Measurements from ENCODE around the gene UAP1L1.
A peak's percentile ranks its signal among the peaks of the same experiment; 100 is the strongest.

The UAP1L1 gene

GRCh38 chr9:137042751-137043727 lies 34.3 kb upstream of the UAP1L1 start:
- DNase-seq (ENCODE audit: low spot score), result no peak

GRCh38 chr9:137044037-137044436 lies 33.3 kb upstream of the UAP1L1 start:
- DNase-seq (ENCODE audit: low spot score), result no peak

DNA sequence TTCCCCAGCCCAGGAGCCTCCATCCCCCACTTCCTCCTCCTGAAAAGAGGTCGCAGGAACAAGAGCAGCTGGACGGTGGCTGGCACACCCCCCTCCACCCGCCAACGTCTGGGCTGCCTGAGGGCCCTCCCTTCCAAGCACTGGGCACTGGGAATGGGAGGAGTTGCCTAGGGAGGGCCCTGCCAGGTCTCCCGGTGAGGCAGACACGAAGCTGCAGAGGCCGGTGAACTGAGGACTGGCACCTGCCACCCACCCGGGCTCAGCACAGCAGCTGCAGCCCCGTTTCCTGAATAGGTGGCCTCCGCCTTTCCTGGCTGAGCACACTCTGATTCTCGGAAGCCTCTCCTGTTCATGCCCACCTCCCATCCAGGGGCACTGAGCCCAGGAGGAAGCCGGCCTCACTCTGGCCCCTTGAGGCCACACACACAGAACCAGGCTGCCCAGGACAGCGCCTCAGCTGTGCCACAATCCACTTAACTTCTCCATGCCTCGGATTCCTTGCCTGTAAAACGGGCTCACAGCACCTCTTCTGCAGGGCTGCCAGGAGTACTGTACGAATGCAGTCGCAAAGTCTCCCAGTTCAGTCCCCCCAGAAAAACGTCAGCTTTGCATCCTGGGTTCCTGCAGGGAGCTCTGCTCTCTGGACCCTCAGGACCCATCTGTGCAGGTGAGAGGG lies 32.7 kb upstream of the UAP1L1 start:
- DNase-seq (ENCODE audit: low spot score), result no peak

- no peak for DNase-seq (ENCODE audit: low spot score)
Observed at GRCh38 chr9:137045294-137046087, 31.8 kb upstream of the UAP1L1 start.

- DNase-seq (ENCODE audit: low spot score), result peak; percentile 78
Observed at GRCh38 chr9:137046088-137046787, 31.1 kb upstream of the UAP1L1 start, which contains the start of gene NPDC1. NPDC1 (minus strand) TSS chr9:137046177; CDS start chr9:137045989, 188 bp downstream.

GRCh38 chr9:137048655-137049543 lies 28.4 kb upstream of the UAP1L1 start:
- DNase-seq (ENCODE audit: low spot score), result no peak

GRCh38 chr9:137049544-137050449 lies 27.5 kb upstream of the UAP1L1 start:
- DNase-seq (ENCODE audit: low spot score), result peak; percentile 60

DNA sequence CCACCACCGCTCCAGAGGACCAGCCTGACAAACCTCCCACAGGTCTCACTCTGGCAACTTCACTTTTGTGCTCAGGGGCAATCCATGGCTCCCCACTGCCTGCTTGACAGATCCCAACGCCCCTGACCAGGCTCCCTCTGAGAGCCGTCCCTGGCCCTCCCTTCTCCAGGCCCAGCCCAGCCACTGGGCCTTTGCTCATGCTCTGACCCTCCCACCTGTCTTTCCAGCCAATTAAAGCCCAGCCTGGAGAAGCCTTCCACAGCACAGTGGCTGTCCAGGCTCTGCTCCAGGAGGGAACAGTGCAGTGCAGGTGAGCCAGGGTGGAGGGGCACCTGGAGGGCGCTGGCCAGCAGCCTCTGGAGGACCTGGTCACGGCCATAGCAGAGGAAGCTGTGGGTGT lies 26.7 kb upstream of the UAP1L1 start:
- no peak for DNase-seq (ENCODE audit: low spot score)

- no peak for DNase-seq (ENCODE audit: low spot score)
Observed at GRCh38 chr9:137051145-137051724, 26.1 kb upstream of the UAP1L1 start.

DNA sequence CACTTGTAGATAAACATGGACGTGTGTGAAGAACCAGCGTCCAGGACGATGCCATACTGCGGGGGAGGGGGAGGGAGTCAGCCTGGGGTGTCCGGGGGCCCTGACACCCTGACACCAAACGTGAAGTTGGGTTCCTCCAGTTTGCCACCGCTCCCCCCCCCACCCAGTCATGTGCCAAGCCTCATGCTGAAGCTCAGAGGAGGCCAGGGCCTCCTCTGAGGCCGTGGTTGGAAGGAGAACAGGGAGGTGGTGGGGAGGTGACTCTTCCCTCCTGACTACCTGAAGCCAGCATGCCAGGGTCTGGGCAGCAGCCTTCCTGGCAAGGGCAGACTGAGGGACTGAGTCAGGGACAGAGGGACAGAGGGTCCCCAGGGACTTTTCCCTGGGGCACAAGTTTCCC lies 25.0 kb upstream of the UAP1L1 start:
- DNase-seq (ENCODE audit: low spot score), result no peak

GRCh38 chr9:137052998-137053943 lies 24.0 kb upstream of the UAP1L1 start:
- DNase-seq (ENCODE audit: low spot score), result no peak

- no peak for DNase-seq (ENCODE audit: low spot score)
Observed at GRCh38 chr9:137053944-137054931, 23.1 kb upstream of the UAP1L1 start, which contains the start of gene ENTPD2. ENTPD2 (minus strand) TSS chr9:137054061; CDS start chr9:137053997, 64 bp downstream.

GRCh38 chr9:137054932-137055384 lies 22.4 kb upstream of the UAP1L1 start:
- no peak for DNase-seq (ENCODE audit: low spot score)

- DNase-seq (ENCODE audit: low spot score), result no peak
Observed at GRCh38 chr9:137055385-137056364, 21.6 kb upstream of the UAP1L1 start.
